IMR-90 (cell line): Measurements from ENCODE around the gene MAPRE2.

Experiments used
- CEBPB ChIP-seq: IDR thresholded peaks from 2 replicates; pipeline ENCODE4 v1.6.1; 2012; ENCODE audit warnings: low read depth, low read length, improper control_type of control experiment
- TF ChIP-seq, protein P1 (sequence below): conservative IDR thresholded peaks from 2 replicates; pipeline ENCODE4 v1.5.1; 2012; ENCODE audit warnings: mild to moderate bottlenecking, low read depth, low read length, improper control_type of control experiment

DNA sequence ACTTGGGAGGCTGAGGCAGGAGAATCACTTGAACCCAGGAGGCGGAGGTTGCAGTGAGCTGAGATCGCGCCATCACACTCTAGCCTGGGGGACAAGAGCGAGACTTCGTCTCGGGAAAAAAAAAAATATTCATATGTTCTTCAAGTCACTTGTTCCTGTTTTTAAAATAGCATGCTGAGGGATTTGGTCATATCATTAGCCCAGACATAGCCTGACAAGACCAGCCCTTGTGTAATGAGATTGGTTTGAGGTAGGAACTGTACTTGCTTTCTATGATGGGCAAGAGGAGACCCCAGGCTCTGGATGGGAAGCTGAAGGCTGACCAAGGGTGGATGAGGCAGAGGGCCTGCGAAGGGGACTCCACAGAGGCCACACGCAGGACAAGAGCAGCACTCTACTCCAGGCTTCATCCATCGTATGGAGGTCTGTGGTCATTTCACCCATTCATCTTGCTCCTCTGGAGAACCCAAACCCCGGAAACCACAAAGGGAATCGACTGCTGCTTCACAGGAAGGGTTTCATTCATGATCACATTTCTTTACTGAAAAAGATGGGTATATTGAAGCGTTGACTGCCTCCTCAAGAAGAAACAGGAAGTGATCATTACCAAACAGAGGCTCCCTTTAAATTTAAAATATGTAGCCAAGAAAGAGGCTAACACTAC, 112.5 kb downstream of the MAPRE2 start:
- TF ChIP-seq CEBPB = no peak
- TF ChIP-seq, protein P1, sequence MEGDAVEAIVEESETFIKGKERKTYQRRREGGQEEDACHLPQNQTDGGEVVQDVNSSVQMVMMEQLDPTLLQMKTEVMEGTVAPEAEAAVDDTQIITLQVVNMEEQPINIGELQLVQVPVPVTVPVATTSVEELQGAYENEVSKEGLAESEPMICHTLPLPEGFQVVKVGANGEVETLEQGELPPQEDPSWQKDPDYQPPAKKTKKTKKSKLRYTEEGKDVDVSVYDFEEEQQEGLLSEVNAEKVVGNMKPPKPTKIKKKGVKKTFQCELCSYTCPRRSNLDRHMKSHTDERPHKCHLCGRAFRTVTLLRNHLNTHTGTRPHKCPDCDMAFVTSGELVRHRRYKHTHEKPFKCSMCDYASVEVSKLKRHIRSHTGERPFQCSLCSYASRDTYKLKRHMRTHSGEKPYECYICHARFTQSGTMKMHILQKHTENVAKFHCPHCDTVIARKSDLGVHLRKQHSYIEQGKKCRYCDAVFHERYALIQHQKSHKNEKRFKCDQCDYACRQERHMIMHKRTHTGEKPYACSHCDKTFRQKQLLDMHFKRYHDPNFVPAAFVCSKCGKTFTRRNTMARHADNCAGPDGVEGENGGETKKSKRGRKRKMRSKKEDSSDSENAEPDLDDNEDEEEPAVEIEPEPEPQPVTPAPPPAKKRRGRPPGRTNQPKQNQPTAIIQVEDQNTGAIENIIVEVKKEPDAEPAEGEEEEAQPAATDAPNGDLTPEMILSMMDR = no peak
